SKM-1 (cell line): ENCODE data around the gene ALDH6A1.

Source experiments
- DNase-seq: peaks from one replicate; lab custom pipeline; 2025; ENCODE audit not compliant: unreplicated experiment; lab: John Stamatoyannopoulos, UW

ALDH6A1 gene

DNA sequence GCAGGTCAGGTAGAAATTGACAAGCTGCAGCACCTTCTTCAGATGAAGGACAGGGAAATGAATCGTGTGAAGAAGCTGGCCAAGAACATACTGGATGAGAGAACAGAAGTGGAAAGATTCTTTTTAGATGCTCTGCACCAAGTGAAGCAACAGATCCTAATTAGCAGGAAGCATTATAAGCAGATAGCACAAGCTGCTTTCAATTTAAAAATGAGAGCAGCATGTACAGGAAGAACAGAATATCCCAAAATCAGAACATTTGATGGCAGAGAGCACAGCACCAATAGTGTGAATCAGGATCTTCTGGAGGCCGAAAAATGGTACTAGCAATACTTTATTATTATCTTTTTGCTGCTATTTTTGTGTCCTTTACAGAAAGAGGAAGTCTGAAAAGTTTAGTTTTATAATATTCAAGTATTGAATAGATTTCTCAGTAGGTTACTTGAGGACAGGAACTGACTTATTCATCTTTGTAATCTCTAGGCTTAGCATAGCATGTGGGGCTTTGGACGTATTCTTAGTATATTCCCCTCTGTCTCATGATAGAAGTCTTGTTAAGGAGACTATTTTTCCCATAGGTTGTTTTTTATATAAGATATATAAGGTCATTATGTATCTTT is 34.3 kb downstream of the ALDH6A1 start:
- no peak for DNase-seq

DNA sequence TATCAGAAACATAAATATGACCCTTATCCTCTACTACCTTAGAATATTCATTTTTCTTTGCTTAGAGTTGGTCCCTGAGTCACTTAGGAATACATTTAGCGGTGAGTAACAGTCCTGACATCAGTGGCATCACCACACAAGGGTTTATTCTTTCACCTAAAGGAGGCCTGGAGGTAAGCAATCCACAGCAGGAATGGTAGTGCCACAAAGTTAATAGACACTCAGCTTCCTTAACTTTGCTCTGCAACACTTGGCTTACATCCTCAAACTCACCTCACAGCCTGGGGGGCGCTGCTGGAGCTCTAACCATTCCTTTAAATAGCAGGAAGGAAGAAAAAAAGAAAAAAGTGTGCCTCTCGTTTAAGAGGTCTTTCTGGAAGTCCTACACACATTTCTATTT is 36.0 kb downstream of the ALDH6A1 start:
- DNase-seq: no peak

DNA sequence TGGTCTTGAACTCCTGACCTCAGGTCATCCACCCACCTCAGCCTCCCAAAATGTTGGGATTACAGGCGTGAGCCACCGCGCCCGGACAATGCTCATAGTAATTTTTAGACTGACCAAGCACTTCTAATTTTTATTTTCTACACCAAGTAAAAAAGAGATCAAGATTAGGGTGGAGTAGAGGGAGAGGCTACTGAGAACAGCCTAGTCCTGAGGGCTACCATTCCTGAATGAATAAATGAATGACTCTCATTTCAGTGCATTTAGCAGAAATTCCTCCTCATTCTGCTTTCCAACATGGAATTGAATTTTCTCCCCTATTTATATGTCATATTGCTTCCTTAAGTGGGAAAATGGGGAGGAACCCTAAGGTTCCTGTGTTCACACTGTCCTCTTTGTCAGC is 38.7 kb downstream of the ALDH6A1 start:
- no peak for DNase-seq

DNA sequence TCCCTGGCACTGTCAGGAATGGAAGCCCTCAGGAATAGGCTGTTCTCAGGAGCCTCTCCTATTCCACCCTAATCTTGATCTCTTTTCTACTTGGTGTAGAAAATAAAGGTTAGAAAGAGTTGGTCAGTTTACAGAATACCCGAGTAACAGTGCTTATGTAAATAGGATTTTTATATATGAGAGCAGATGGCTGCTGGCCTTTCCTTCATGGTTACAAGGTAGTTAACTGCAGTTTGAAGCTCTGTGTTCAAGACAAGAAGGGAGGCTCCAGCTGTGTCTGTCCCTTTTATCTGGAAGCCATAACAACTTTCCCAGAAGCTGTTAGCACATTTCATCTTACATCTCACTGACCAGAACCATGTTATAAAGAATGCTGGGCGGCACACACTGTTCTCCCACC is 42.0 kb downstream of the ALDH6A1 start:
- no peak for DNase-seq

DNA sequence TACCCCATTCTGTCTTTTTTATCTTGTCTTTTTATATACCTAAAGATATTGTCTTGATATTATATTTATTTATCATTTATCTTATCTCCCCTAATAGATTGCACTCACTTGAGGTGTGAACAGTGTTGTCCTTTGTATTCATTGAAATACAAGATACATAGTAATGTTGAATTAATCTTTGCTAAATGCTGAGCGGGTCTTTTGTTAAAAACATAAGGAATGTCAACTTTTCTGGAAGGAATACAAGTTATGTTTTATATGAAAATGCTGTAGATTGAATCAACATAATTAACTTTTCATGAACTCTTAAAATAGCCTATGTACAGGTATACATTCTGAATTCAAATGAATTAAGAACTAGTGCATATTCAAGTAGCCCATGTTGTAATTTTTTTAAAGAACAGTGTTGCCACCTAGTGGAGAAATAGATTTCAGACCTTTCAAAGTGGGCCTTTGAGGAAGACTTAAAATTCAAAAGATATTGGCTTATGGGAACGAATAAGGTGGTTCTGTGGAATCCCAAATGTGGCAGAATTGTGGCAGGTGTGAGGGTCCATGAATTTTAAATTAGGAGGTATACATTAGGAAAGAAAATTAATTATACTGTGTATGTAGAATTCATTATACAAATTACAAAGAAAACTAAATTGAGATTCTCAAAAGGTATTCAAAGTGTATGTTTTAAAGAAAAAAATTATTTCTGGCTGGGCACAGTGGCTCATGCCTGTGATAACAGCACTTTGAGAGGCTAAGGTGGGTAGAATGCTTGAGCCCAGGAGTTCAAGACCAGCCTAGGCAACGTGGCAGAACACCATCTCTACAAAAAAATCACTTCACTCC is 46.0 kb downstream of the ALDH6A1 start:
- peak; percentile 4 for DNase-seq

DNA sequence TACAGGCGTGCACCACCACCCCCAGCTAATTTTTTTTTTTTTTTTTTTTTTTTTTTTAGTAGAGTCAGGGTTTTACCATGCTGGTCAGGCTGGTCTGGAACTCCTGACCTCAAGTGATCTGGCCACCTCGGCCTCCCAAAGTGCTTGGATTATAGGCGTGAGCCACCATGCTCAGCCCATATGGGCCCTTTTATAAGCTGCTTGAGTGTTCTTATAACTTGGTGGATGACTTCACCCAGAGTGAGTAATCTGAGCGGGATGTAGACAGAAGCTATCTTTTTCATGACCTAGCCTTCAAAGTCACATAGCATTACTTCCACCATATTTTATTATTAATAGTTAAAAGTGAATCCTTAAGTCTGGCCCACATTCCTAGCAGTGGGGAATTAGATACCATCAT is 48.7 kb downstream of the ALDH6A1 start:
- no peak for DNase-seq

DNA sequence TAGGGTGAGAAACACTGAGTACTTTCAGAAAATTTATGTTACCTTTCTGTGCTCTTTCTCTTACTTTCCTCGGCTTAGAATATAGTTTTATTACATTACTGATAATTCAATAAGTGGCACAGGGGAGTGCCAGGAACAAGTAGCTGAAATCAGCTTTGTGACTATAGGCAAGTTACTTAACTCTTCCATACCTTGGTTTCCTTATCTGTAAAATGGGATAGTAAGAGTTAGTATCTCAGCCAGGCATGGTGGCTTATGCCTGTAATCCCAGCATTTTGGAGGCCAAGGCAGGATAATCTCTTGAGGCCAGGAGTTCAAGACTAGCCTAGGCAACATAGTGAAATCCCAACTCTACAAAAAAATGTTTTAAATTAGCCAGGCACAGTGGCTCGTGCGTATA is 49.7 kb downstream of the ALDH6A1 start:
- DNase-seq: no peak

DNA sequence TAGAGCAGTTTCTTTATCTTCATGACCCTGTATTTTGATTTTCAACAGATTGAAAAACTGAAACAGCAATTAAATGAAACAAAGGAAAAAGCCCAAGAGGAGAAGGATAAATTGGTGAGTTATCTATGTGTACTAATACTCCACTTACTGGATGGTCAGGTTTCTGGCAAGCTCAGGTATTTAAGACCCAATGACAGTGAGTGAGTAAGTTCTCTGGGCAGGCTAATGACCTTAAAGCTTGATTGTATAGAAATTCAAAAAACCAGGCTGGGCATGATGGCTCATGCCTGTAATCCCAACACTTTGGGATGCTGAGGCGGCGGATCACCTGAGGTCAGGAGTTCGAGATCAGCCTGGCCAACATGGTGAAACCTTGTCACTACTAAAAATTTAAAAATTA is 55.1 kb downstream of the ALDH6A1 start:
- DNase-seq: no peak

DNA sequence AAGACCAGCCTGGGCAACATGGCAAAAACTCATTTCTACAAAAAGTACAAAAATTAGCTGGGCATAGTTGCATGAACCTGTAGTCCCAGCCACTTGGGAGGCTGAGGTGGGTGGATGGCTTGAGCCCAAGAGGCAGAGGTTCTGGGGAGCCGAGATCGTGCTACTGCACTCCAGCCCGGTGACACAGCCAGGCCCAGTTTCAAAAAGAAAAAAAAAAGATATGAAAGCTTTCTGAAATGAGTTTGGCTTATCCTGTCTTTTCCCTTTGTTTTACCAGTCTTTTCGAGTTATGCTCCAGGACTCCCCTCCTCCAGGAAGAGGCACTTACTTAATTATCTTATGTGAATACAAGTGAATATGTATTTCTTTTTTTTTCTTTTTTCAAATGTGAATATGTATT is 61.9 kb downstream of the ALDH6A1 start:
- no peak for DNase-seq

DNA sequence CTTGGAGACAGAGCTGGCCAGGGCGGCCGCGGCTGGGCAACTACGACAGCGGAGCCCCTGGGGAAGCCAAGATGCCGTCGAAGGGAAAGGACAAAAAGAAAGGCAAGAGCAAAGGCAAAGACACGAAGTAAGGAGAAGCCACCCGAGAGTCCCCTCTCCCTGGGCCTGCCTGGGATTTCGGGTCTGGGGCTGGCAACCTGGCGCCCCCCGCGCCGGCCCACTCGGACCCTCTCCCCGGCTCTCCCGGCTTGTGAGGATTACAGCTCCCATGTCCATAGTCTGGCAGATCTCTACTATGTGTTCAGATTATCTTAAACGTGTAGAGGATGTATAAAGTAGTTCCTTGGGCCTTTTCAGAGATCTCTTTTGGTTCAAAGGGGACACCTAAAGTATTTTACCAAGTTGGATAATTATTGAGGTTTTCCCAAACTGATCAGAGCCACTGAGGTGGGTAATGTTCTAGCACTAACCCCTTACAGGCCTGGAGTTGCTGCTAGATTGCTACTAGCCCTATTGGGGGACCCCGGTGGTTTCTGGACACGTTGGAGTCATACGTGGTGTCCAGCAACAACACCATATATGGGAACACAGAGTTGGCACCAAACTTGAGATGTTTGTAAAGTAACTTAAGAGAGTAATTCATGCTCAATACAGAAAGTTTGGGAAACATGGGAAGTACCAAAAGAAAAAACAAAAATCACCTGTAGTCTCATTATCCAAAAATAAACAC is 64.7 kb downstream of the ALDH6A1 start:
- DNase-seq: no peak

DNA sequence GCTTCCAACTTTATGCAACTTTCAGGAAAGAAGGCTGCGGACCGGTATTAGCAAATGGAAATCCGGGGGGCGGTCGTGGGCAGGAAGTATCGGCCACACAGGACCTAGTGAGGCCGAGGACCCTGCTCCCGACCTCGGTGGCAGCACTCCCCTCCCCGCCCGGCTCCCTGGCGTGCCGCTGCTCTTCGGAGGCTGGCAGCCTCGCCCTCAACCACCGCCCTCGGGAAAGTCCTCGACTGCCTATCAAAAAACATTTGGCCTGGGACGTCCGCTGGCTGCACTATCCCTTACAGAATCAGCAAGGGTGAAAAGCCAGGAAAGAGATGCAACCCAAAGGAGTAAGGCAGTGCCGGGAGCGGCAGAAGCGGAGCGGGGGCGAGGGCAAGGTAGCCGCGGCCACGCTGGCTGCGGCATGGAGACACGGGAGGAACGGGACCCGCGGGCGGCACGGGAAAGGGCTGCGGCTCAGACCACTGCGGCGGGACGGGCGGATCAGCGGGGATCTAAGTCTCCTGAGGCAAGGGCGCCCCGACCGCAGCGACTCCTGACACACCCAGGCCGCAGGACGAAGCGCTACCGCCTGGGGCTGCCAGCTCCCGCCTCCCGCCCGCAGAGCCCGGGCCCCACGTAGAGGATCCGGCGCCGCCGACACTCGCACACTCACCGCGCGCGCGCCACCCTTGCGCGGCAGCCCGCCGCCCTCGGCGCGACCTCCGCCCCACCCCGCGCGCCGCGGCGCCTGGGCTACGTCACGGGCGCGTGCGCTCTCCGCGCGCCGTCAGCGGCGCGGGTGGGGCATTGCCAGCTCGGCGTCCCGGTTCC is 65.5 kb downstream of the ALDH6A1 start, which contains the start of the genes BBOF1 and ENTPD5:
BBOF1 (plus strand) TSS at position 764 of the 822 bp plus-strand sequence. CDS start 130 bp downstream, outside the sequence.
ENTPD5 (minus strand) TSS at position 703 of the 822 bp plus-strand sequence. CDS start 31,186 bp downstream, outside the sequence.
- peak; percentile 16 for DNase-seq

DNA sequence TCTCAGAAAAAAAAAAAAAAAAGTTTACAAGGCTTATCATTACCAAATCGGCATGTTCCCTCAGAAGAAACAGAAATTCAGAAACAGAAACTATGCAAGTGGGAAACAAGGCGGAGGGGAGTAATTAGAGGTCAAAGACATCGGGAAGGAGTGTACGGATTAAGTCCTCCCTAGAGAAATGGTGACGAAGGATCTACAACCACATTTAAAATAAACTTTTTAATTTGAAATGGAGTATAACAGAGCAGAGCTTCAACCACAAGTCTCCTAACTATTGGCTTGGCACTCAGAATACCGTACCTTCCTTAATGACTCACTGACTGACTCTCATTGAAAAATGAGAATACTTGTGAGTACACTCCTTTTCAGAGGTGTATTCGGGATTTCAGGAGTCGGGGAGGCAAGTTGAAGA is 66.1 kb downstream of the ALDH6A1 start:
- DNase-seq: no peak

DNA sequence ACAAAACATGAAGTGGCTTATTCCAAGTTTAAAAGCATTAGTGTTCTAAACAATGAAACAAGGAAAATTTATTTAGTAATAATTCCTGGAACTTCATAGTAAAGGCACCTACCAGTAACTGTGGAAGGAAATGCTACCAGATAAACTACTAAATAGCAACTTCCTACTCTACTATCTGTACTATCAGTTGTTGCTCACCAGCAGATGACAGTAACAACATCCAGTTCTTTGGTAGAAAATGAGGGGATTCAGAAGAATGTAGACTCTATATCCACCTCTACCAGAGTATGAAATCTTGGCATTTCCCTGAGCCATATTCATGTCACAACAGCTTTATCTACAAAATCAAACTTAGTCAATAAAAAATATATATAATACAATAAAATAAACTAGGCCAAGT is 68.3 kb downstream of the ALDH6A1 start:
- DNase-seq: no peak

DNA sequence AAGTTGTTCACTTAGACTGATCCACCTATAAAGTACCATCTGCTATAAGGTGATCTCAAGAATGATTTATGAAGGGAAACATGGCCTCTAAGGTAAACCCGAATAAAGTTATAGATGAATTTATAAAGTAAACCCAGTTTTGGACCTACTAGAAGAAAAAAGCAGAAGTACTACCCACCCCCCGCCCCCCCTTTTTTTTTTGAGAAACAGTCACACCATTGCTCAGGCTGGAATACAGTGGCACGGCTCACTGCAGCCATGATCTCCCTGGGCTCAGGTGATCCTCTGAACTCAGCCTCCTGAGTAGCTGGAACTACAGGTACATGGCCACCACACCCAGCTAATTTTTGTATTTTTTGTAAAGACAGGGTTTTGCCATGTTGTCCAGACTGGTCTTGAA is 69.1 kb downstream of the ALDH6A1 start:
- no peak for DNase-seq

DNA sequence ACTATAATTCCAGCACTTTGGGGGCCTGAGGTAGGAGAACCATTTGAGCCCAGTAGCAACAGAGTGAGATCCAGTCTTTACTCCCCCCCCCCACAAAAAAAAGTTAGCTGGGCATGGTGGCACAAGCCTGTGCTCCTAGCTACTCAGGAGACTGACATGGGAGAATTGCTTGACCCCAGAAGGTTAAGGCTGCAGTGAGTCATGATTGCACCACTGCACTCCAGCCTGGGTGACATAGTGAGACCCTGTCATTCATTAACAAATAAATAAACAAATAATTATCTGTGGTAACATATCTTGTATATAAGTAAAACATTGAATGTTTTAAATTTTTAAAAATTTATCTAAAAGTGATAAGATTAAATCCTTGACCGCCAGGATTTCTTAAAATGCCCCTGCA is 70.0 kb downstream of the ALDH6A1 start:
- DNase-seq: no peak

DNA sequence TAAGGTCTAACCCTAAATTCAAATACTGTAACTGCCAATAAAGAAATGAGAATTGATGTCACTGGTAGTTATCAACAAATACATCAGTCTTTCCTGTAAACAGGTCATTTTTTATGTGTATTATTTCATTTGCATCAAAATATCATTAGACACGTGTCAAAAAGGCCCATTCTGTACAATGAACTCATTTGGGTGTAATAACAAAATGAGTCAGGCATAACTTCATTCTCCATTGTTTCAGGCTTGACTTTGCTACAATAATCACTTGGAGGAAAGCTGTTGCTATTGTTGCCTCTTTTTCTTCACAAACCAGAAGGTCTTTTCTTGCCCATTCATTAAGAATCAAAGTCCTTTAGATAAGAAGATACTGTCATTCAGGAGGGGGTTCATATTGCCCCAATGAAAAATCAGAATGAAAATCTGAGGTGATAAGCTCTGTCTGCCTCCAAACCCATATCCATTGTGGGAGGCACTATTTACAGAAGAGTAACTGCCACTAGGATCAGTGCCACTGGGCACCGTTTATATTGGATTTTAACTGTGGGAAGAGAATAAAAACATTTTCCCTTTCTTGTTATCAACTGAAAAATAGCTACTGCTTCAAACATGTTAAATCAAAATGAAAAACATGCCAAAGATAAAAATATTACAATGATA is 75.3 kb downstream of the ALDH6A1 start:
- no peak for DNase-seq
